Activated CD4-positive, alpha-beta memory T cell treated with anti-CD3 and anti-CD28 coated beads, Interleukin-2, amount 10 ng/mL, durations not matched to agents 7 days and 5 days (primary cell): Measurements from ENCODE around the gene HOXC9. TPM values are rescaled to one million over a fixed set of nuclear protein-coding genes. Genes with fewer than 3 reads are reported as not detected.

ENCODE experiments used
- CTCF ChIA-PET: fragments of 350-600 bp; sonication (Branson Sonifier 250); formaldehyde crosslinking; loops from one replicate; lab custom pipeline; 2021; ENCODE audit warnings: antibody characterized with exemption, inconsistent platforms; lab: Charles Lee
- POLR2A ChIA-PET: fragments of 350-600 bp; sonication (Branson Sonifier 250); formaldehyde crosslinking; loops from one replicate; lab custom pipeline; 2021; ENCODE audit warnings: antibody characterized with exemption; lab: Charles Lee
- DNase-seq: peaks from one replicate; pipeline ENCODE4 v3.0.0-alpha.2; 2020
- H3K27ac Mint-ChIP-seq: one replicate; pipeline ENCODE4 v1.8.0; 2021; ENCODE audit warnings: mild to moderate bottlenecking, mixed read lengths
- H3K27me3 Mint-ChIP-seq: one replicate; pipeline ENCODE4 v1.8.0; 2021; ENCODE audit warnings: mixed read lengths
- H3K36me3 Mint-ChIP-seq: one replicate; pipeline ENCODE4 v1.8.0; 2021; ENCODE audit warnings: low read depth, mixed read lengths
- H3K4me1 Mint-ChIP-seq: one replicate; pipeline ENCODE4 v1.8.0; 2021; ENCODE audit warnings: mixed read lengths
- H3K4me3 Mint-ChIP-seq: one replicate; pipeline ENCODE4 v1.8.0; 2021; ENCODE audit warnings: mild to moderate bottlenecking, mixed read lengths
- H3K9me3 Mint-ChIP-seq: one replicate; pipeline ENCODE4 v1.8.0; 2021; ENCODE audit warnings: mixed read lengths
- total RNA-seq, 2 experiments: library from RNA; stranded (reverse); gene quantifications; one replicate each; pipeline ENCODE4 v1.2.3, GENCODE V29; 2021

The HOXC9 gene
- total RNA-seq, 2 experiments from 2014 or later = not detected

GRCh38 chr12:54050482-54050810, 50.5 kb downstream of the HOXC9 start:
- ChIA-PET POLR2A (no interaction called here), CTCF (interaction anchor here (0.6 to 1.3 kb wide), 5 partner anchors 18 to 151 kb away, joined by 3 to 8 read pairs (median 3); partner anchors contain the start of gene HOXC5)
- peak overlapping the region; percentile 15 for H3K4me3 Mint-ChIP-seq
- H3K27ac Mint-ChIP-seq = no peak overlapping the region
- H3K9me3 Mint-ChIP-seq = no peaks in the 10 kb centered on the region
- peaks cover 24% of the 10 kb centered on the region for H3K4me1 Mint-ChIP-seq
- peaks cover 94% of the 10 kb centered on the region for H3K27me3 Mint-ChIP-seq
- H3K36me3 Mint-ChIP-seq = no peaks in the 10 kb centered on the region
- DNase-seq = no peak

- Mint-ChIP-seq H3K27me3 (peaks cover 92% of the 10 kb centered on the region), H3K27ac (no peak overlapping the region), H3K9me3 (no peaks in the 10 kb centered on the region), H3K4me1 (peaks cover 24% of the 10 kb centered on the region), H3K4me3 (no peak overlapping the region), H3K36me3 (no peaks in the 10 kb centered on the region)
- CTCF ChIA-PET = interaction anchor here (0.6 to 1.3 kb wide), 5 partner anchors 18 to 150 kb away, joined by 3 to 8 read pairs (median 3); partner anchors contain the start of gene HOXC5
- no peak for DNase-seq
- POLR2A ChIA-PET = interaction anchor here (1.4 kb wide), 1 partner anchor 45 kb away, joined by 3 read pairs; no protein-coding TSS in a partner anchor
These were observed 51.3 kb downstream of the HOXC9 start for GRCh38 chr12:54051026-54051842.

- POLR2A ChIA-PET = interaction anchor here (1.3 to 1.4 kb wide), 2 partner anchors 19 to 46 kb away, joined by 3 to 4 read pairs; partner anchors contain the start of gene HOXC5
- DNase-seq = no peak
- no peak overlapping the region for H3K4me3 Mint-ChIP-seq
These were observed 52.0 kb downstream of the HOXC9 start for GRCh38 chr12:54051874-54052437.

GRCh38 chr12:54052438-54053002, 52.6 kb downstream of the HOXC9 start:
- POLR2A ChIA-PET = interaction anchor here (1.0 to 1.4 kb wide), 3 partner anchors 20 to 47 kb away, joined by 3 to 4 read pairs (median 4); partner anchors contain the start of gene HOXC5
- Mint-ChIP-seq H3K9me3 (no peaks in the 10 kb centered on the region), H3K27ac (no peak overlapping the region)

More at GRCh38 chr12:54051874-54052437, 52.0 kb downstream of the HOXC9 start:
- no peak overlapping the region for H3K27ac Mint-ChIP-seq
- H3K36me3 Mint-ChIP-seq = no peaks in the 10 kb centered on the region
- CTCF ChIA-PET = interaction anchor here (0.7 to 3.3 kb wide), 7 partner anchors 19 to 164 kb away, joined by 3 to 18 read pairs (median 4); partner anchors contain the start of gene HOXC5
- H3K9me3 Mint-ChIP-seq = no peaks in the 10 kb centered on the region
- H3K27me3 Mint-ChIP-seq = peaks cover 90% of the 10 kb centered on the region
- peaks cover 24% of the 10 kb centered on the region for H3K4me1 Mint-ChIP-seq

More at GRCh38 chr12:54052438-54053002, 52.6 kb downstream of the HOXC9 start:
- Mint-ChIP-seq H3K4me3 (peak overlapping the region; percentile 21), H3K36me3 (no peaks in the 10 kb centered on the region), H3K27me3 (peaks cover 92% of the 10 kb centered on the region), H3K4me1 (peaks cover 22% of the 10 kb centered on the region)
- DNase-seq = no peak
- CTCF ChIA-PET = interaction anchor here (0.7 to 3.3 kb wide), 7 partner anchors 20 to 164 kb away, joined by 3 to 18 read pairs (median 4); partner anchors contain the start of gene HOXC5

Other genes starting within 250 kb of the HOXC9 start
- gene CISTR, start 248.2 kb upstream of the HOXC9 start, total RNA-seq = not detected
- not detected for gene HOXC13, start 61.3 kb upstream of the HOXC9 start, total RNA-seq
- gene HOXC12, start 45.3 kb upstream of the HOXC9 start, total RNA-seq = not detected
- not detected for gene HOXC11, start 27.0 kb upstream of the HOXC9 start, total RNA-seq
- gene HOTAIR, start 25.2 kb upstream of the HOXC9 start, total RNA-seq = not detected
- gene HOXC10, start 15.0 kb upstream of the HOXC9 start, total RNA-seq = not detected
- gene HOXC8, start 8.8 kb downstream of the HOXC9 start, total RNA-seq = not detected
- gene HOXC6, start 28.3 kb downstream of the HOXC9 start, total RNA-seq = not detected
- gene HOXC5, start 32.9 kb downstream of the HOXC9 start, total RNA-seq = not detected
- under 1 TPM; 0.15 to 0.23 TPM for gene HOXC4, start 53.7 kb downstream of the HOXC9 start, total RNA-seq
- 10 to 100 TPM; 25.7 to 27.9 TPM for gene SMUG1, start 188.8 kb downstream of the HOXC9 start, total RNA-seq